Activated CD8-positive, alpha-beta memory T cell treated with anti-CD3 and anti-CD28 coated beads, Interleukin-2, amount 50 U/mL, for 24 hours (primary cell): ENCODE measurements around the gene ARHGAP6.
"Not testable (repeated sequence)": the region's sequence is repeated elsewhere in the genome, so short reads cannot be mapped to it uniquely, and the experiment has no call there.

Experiments used
- DNase-seq: peaks from one replicate; pipeline ENCODE4 v3.0.0-alpha.2; 2020; ENCODE audit errors: extremely low read depth

The ARHGAP6 gene

DNA sequence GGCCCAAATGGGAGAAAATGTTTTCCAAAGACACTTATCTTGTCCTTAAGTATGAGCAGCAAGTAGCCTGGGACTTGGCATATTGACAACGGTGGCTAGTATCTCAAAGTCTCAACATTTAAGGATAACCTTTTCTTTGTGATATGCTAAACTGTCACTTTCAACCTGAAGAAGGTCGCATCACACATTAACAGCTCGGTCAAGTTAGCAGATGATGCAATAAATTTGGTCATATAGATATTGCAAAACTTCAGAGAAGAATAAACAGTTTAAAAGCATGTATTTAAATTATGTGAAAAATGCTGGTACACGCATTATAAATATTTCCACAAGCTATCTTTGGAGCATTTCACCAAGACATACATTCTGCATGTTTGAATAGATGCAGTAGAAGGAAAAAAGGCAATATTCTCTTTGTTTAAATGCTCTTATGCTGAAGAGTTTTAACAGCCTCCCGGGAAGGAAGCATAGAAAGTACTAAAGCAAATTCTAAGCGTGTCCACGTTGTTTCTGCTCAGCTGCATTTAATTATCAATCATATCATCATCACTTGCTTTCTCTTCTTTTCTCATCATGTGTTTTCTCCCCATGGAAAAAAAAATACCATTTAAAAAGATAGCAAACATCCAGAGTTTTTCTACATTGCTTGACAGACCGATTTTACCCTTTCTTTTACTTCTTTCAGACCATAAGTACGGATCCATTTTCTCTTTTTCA is 24.2 kb downstream of the ARHGAP6 start:
- no peak for DNase-seq

DNA sequence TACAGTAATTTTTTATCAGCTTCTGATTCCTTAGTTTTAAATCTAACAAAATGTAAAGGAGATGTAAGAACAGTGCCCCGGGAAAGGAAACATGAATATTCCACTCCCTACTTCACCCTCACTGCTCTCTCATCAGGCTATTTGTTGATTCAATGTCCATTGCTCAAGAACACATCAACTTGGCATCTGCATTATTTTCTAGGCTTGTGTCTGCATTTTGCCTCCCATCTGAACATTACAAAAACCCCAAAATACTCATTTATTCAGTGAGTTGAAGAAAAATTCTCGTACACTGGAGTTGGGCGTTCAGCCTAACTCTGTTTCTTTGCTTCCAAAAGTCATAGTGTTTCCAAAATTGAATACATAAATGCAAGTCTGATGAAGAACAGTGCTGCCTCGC is 25.6 kb downstream of the ARHGAP6 start:
- no peak for DNase-seq

DNA sequence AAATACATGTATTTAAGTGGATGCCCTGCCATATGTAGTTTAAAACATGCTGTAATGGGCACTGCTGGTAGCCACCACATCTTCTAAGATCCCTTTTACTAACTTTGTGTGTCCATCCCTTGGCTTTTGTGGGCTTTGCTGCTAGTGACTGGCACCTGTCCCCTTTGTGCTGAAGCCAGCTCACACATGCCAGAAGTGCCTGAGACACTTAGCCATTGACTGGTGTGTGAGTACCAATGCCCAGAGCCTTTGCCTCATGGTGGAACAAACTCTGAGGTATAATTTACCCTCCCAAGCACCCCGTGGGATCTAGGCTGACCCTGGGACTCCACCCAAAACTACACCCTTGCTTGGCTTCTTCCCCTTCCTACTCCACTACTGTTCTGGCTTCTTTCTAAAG is 33.0 kb downstream of the ARHGAP6 start:
- no peak for DNase-seq

DNA sequence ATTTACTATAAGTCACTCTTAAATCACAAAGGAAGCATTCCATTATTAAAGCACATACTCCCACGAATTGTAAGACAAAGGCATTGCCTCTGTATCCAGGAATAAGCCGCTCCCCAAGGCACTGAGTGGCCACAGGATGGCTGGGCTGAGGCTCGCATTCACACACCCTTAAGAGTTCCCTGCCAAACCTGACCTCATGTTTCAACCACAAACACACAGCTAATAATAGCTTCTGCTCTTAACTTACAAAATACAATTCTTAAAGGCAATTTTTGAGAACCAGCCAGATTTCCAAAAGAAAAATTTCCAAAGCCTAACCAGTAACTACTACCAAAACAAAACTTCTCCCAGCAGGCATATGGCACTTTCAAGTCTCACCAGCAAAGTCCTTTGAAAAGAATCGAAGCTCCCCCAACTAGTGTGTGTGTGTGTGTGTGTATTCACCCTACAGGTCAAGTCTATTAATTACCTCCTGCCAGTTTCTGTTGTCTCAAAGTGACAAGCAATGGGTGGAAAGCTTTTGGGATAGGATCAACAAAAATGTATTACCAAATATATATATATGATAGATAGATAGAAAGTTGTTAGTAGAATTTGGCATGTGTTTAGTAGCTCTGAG is 36.0 kb downstream of the ARHGAP6 start:
- DNase-seq = no peak

DNA sequence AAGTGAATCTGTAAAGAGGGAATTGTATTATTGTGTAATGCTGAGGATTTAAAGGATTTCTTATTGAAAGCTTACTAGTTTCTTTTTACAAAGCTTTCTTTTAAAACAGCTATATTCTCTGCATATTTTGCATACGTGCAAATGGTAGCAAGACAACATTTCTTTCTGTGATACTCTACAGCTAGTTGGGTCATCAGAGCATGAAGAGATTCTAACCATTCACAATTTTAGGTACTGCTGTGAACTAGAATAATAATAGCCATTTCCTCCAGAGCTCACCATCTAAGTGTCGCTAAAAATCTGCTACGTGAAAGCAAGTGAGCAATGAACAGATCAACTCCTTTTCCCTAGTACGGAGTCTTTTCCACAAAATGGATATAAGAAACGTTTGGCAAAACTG is 37.3 kb downstream of the ARHGAP6 start:
- no peak for DNase-seq

DNA sequence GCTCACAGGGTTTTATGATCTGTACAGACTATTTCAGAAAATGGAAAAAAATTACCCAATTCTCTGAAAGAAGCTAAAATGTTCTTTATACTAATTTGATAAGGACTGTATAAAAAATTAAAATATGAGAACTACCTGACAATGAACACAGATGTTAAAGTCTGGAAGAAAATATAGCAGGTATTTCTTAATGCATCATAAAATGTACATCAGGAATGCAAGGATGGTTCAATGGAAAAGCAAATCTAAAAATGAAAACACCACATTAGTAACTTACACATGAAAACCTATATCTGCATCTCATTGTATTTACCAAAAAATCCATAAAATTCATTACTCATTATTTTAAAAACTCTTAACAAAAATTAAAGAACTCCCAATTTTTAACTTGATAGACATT is 39.4 kb downstream of the ARHGAP6 start:
- DNase-seq = no peak

DNA sequence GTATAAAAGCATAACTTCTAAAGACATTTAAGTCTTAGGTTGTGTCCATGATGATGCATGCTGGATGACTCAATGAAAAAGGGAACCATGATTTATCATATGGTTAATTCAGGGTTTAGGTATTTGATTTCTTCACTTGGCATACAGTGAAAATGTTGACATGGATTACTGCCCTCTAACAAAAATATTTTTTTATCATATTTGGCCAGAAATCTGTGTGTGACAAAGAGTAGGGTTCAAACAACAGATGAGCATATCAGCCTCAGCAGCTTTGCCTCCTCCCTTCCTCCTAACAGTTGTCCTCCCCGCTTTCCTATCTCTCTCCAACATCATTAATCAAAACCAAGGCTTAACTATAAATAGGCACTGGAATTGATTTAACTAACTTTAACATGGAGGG is 46.3 kb downstream of the ARHGAP6 start:
- no peak for DNase-seq

DNA sequence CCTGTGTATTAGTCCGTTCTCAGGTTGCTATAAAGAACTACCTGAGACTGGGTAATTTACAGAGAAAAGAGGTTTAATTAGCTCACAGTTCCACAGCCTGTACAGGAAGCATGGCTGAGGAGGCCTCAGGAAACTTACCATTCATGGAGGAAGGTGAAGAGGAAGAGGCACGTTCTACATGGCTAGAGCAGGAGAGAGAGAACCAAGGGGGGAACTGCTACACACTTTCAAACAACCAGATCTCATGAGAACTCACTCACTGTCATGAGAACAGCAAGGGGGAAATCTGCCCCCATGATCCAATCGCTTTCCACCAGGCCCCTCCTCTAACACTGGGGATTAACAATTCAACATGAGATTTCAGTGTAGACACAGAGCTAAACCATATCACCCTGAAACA is 51.5 kb downstream of the ARHGAP6 start:
- not testable (repeated sequence) for DNase-seq

DNA sequence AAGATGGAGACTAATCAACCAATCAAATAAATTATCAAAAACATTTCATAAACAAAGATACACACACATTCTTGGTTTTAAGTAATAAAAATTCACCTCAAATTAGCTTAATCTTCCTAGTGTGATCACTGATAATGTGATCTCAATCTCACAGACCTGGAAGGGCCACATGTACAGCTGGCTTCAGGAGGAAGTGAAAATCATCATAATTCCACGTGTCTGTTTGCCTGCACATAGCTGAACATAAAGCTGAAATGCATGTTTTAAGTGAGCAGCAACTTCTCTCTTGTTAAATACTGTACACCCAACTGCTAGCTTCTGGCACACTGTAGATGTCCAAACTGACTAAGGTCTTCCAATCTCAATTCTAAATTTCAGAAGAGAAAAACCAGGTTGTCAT is 53.8 kb downstream of the ARHGAP6 start:
- DNase-seq = no peak

DNA sequence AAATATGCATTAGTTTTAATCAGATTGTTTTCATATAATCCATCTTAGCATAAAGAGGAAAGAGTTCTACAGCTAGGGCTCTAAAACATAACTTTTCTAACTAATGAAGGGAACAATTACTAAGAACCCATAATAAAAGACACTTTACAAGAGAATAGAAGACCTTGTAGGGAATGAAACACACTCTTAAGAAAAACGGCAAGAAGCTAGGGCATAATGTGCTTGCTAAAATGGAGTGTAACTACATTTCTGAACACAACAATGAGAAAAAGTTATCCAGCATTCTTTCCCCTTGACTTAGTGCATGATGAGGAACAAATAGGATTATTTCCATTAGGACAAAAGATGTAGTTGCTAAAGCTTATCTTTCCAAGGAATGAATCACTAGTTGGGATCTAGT is 54.6 kb downstream of the ARHGAP6 start:
- no peak for DNase-seq

DNA sequence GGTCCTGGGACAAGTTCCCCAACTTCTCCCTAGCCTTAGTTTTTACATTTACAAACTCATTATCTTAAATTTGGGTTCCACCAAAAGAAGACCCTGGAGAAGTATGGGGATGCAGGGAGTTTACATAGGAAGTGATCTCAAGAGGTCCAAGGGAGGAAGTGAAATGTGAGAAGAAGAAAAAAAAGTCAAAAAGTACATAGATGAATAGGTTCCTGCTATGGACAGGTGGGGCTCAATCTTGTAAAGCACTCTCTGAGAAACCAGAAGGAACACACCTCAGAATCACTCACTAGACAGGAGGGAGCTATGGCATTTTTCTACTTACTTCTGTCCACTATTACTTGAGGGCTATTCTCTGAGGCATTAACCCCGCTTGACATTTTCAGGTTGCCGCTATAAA is 56.6 kb downstream of the ARHGAP6 start:
- no peak for DNase-seq

DNA sequence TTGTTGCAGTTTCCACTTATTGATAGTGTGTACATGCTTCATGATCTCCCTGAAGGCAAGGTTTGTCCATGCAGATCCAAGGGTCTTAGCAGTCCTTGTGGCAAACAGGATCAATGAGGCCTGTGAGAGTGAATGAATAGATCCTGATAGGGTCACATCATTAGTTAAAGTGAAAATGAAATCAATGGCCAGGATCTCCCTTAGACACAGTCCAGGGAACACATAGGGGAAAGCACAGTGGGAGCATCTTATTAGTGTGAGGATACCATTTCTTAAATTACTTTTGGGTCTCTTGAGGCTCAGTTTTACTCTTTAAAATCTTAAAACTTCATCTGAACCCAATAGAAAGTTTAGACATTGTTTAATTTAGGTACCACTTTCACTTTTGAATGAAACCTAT is 59.3 kb downstream of the ARHGAP6 start:
- no peak for DNase-seq

DNA sequence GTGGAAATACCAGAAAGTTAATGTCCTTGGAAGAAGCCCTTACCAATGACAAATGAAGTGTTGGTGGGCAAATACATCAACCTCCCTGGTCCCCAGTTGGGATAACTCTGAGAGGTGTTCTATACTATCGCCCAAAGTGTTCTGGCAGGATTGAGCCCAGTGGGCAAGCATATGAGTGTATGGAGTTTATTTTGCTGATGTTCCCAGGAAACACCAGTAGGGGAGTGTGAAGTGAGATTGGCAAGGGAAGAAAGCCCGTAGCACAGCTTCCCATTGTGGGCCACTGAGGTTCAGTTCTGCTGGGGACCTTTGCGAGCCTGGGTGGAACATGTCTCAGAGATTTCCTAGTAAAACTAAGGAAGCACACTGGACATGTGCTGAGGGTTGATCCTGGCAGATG is 65.1 kb downstream of the ARHGAP6 start:
- no peak for DNase-seq

DNA sequence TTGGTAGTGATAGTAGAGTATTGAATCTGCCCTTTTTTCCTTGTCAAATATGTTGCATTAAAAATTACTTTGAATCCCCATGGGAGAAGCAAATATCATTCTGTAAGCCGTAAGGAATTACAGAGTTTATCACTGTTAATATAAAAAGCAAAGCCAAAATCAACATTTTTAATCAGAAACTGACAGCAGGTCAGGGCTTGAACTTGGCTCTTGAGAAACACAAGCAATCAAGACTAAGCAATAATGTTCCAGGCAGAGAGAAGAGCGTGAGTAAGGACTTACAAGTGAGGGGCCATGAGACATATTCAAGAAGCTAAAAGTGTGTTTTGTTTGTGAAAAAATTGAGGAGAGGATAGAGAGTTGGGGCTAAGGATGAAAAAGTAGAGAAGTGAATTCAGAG is 68.2 kb downstream of the ARHGAP6 start:
- DNase-seq = no peak

DNA sequence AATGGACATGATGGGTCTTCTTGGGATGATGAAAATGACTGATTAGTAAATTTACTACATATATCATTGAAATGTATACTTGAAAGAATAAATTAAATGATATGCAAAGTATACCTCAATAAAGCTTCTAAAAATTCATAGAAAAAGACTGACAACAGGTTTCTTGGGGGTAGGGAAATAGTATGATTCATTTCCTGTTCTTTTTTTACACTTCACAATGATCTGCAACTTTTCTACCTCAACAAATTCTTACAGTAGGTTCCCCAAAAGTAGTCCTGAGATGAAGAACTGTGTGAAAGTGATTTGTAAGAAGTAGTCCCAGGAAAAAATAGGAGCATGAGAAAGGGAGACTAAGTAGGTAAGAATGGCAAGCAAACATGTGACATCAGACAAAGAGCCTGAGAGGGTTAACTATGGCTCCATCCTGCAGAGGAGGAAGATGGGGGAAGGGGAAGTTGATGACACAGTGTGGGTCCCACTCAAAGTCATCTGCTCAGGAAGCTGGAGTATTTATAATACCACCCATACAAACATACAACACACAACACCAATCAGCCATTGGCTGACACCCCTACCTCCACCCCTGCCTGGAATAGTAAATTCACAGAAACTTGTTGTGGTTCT is 73.9 kb downstream of the ARHGAP6 start:
- no peak for DNase-seq

DNA sequence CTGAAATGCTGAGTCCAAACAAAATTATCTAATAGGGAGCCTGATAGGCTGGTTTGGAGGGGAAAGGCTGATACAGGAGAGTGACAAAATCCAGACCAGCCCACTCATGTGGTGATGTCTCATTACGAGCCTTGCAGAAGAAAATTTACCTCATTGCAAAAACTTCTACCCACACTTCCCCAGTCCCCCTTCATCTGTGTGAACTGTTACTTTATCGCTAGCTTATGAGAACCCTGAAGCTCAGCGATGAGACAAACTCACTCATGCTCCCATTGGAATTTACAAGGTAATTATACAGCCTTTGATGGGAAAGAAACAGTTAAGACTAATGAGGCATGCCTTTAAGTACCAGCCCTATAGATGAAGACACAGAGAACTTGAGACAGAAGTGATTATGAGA is 76.1 kb downstream of the ARHGAP6 start:
- no peak for DNase-seq

DNA sequence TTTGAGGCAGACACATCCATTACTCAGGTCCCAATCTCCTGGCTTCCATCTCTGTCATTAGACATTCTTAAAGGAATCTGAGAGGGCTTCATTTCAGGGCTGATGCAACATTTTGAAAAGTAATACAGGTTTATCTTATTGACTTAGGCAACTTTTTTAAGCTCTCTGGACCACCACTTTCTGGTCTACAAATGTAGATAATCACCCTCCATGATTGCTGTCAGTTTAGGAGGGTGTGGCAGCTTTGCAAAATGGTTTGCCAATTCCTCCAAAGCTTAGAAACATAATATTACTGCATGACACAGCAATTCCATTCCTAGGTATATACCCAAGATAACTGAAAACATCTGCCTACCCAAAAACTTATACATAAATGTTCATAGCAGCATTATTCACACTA is 77.6 kb downstream of the ARHGAP6 start:
- DNase-seq = no peak

DNA sequence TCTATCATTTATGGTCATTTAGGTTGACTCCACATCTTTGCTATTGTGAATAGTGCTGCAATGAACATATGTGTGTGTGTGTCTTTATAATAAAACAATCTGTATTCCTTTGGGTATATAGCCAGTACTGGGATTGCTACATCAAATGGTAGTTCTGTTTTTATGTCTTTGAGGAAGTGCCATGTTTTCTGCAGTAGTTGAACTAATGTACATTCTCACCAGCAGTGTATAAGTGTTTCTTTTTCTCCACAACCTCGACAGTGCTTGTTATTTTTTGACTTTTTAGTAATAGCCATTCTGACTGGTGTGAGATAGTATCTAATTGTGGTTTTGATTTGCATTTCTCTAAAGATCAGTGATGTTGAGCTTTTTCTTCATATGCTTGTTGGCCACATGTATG is 80.5 kb downstream of the ARHGAP6 start:
- DNase-seq = no peak

DNA sequence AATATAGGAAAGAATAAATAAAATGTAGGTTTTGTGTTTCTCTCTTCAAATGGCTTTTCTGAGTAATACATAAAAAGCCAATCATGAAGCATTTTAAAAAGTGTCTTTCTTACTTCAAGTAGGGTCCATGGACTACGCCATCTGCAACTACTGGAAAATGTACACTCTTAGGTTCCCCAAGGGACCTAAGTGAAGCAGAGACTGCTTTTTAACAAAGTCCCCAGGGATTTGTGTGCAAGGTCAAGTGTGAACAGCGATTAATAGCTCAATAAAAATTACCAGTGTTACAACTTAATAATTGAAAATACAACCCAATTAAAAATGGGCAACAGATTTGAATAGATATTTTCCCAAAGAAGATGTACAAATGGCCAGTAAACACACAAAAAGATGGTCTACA is 84.9 kb downstream of the ARHGAP6 start:
- DNase-seq = no peak

DNA sequence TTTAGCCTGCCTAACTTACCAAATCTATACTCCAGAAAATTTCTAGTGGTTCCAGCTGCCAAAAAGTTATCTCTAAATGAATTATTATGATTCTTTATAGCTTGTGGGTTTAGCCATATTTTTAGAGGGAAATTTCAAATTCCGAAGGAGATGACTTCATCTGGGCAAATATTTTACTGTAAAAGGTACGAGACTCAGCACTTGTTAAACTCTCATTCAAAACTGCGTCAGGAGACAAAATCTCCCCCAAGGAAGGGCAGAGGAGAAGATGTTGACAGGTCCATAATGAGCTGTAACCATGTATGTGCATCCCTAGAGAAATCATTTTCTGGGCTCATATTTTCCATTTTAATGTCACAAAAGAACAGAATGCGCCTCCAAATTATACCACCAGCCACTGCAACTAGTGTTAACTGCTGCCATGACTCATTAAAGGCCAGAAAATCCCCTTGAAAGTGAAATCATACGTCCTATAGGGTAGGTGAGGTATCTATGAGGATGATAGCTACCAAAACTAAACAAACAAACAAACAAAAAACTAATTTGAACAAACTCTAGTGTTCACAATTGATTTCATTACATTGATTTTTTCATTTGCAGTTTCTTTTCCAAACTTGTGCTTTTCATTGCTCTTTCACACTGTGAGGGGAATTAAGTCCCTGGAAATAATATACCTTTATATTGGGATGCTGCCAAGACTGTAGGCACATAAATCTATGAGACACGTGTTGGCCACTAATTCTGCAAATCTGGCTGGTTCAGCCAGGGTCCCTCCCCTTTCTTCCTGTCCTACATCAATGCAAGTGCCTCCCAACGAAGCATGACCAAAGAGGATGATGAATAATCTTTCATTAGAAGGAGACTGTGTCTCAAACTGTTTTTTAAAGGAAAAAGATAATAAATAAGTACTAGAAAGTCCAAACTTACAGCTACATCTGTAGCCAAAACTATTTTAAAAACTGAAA is 85.8 kb downstream of the ARHGAP6 start:
- DNase-seq = no peak

DNA sequence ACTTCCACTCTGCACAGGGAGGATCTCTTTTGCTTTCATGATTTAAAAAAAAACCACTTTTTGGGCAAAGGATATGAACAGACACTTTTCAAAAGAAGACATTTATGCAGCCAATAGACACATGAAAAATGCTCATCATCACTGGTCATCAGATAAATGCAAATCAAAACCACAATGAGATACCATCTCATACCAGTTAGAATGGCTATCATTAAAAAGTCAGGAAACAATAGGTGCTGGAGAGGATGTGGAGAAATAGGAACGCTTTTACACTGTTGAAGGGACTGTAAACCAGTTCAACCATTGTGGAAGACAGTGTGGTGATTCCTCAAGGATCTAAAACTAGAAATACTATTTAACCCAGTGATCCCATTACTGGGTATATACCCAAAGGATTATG is 87.4 kb downstream of the ARHGAP6 start:
- DNase-seq = not testable (repeated sequence)

DNA sequence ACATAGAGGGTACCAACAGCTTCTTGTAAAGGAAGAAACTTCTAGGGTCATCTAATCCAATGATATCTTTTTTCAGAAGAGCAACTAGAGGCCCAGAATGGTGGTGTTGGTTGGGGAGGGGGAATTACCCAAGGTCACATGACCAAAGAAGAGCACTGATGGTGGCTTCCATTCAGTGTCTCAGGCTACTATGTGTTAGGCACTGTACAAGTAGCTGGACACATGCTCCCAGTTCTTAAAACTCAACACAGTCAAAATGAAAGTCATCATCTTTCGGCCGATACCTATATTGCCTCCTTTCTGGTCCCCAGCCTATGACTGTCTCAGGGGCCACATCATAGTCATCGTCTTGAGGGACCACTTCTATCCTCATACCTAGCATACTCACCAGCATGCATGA is 88.1 kb downstream of the ARHGAP6 start:
- DNase-seq = no peak
